K562 (cell line): ENCODE measurements around the gene CD68. TPM values are rescaled to one million over a fixed set of nuclear protein-coding genes. Genes with fewer than 3 reads are reported as not detected.

ENCODE experiments used
- ATAC-seq: fragments of 200-7000 bp; cut with Tn5 transposase; 3 replicates; pipeline ENCODE4 v1.9.1; 2020; ENCODE audit warnings: moderate library complexity
- BruUV-seq: library from RNA; stranded (reverse); fragments of 400-500 nt; replicated peaks from 2 replicates; lab custom pipeline; 2021; lab: Mats Ljungman, UMichigan
- CTCF ChIA-PET: fragments of 300-600 bp; formaldehyde crosslinking; extraction: SDS; loops from one replicate; lab custom pipeline; 2021; ENCODE audit warnings: low intra/inter-chr PET ratio; lab: Yijun Ruan, JAX
- POLR2A ChIA-PET: fragments of 300-600, 350-650 bp; sonication (Branson Sonifier 250); formaldehyde crosslinking; extraction: SDS; loops from one replicate; lab custom pipeline; 2021; ENCODE audit warnings: antibody characterized with exemption, inconsistent platforms; lab: Yijun Ruan, JAX
- DNase-seq, 4 experiments: peaks; one replicate each; pipeline versions ENCODE4 v3.0.0 to v3.0.0-alpha.2; 2011 to 2018; ENCODE audit warnings: low spot score in 3 of 4, mixed read lengths in 3 of 4; ENCODE audit errors: extremely low read depth in 1 of 4
- FAIRE-seq: peaks from 2 replicates; lab custom pipeline; 2011; peaks lifted over from hg19 to GRCh38; lab: Jason Lieb, UNC
- H2AFZ ChIP-seq: 2 replicates; pipeline ENCODE4 v1.6.0; 2011; ENCODE audit warnings: low read depth, low read length, control low read depth, inconsistent platforms
- H3K27ac ChIP-seq: fragments of 200-600 bp; 3 replicates; pipeline ENCODE4 v1.8.0; 2011; ENCODE audit warnings: low read depth, mild to moderate bottlenecking, control low read depth, inconsistent platforms, low read length, moderate library complexity, mixed read lengths; ENCODE audit errors: extremely low read depth
- H3K27me3 ChIP-seq, 2 experiments: fragments of 300-600 bp in 1 of 2; 2 replicates in 1 of 2; 3 replicates in 1 of 2; pipeline versions ENCODE4 v1.6.0 to v1.8.0; 2011; ENCODE audit warnings: inconsistent platforms in 2 of 2, low read length in 2 of 2, mild to moderate bottlenecking in 1 of 2, mixed read lengths in 1 of 2, moderate library complexity in 1 of 2; ENCODE audit not compliant: control insufficient read depth in 2 of 2, insufficient read depth in 2 of 2
- H3K36me3 ChIP-seq: fragments of 300-600 bp; 3 replicates; pipeline ENCODE4 v1.8.0; 2011; ENCODE audit warnings: mild to moderate bottlenecking, low read length, inconsistent platforms; ENCODE audit not compliant: control insufficient read depth, insufficient read depth
- H3K4me1 ChIP-seq, 2 experiments: fragments of 200-600 bp in 1 of 2; replicated peaks in 1 of 2; 2 replicates in 1 of 2; 3 replicates in 1 of 2; pipeline versions ENCODE4 v1.5.1 to v1.8.0; 2011; ENCODE audit warnings: inconsistent platforms in 2 of 2, low read length in 2 of 2, mild to moderate bottlenecking in 1 of 2, mixed read lengths in 1 of 2, moderate library complexity in 1 of 2; ENCODE audit not compliant: control insufficient read depth in 2 of 2, insufficient read depth in 2 of 2
- H3K4me2 ChIP-seq: 2 replicates; pipeline ENCODE4 v1.6.1; 2011; ENCODE audit warnings: low read length, control low read depth, inconsistent platforms, mixed read lengths; ENCODE audit not compliant: insufficient read depth
- H3K4me3 ChIP-seq: fragments of 200-600 bp; sonication (generic), shearing (Covaris generic); 2 replicates; pipeline ENCODE4 v1.5.1; 2016; ENCODE audit warnings: control low read depth, inconsistent platforms
- H3K79me2 ChIP-seq: fragments of 200-600 bp; 3 replicates; pipeline ENCODE4 v1.8.0; 2011; ENCODE audit warnings: low read length, inconsistent platforms; ENCODE audit not compliant: control insufficient read depth, insufficient read depth
- H3K9ac ChIP-seq, 2 experiments: 2 replicates each; pipeline versions ENCODE4 v1.6.0 to v1.6.1; 2011; ENCODE audit warnings: low read depth in 2 of 2, low read length in 2 of 2, control low read depth in 1 of 2, inconsistent platforms in 1 of 2, mild to moderate bottlenecking in 1 of 2, mixed read lengths in 1 of 2; ENCODE audit not compliant: insufficient read depth in 1 of 2
- H3K9me1 ChIP-seq: one replicate; pipeline ENCODE4 v1.6.0; 2011; ENCODE audit warnings: inconsistent platforms, mild to moderate bottlenecking, low read length, moderate library complexity; ENCODE audit not compliant: control insufficient read depth, insufficient read depth
- H3K9me3 ChIP-seq: replicated peaks from 2 replicates; pipeline ENCODE4 v1.5.1; 2011; ENCODE audit warnings: low read depth, low read length, inconsistent platforms; ENCODE audit not compliant: control insufficient read depth, insufficient read depth
- H4K20me1 ChIP-seq: replicated peaks from 2 replicates; pipeline ENCODE4 v1.6.1; 2011; ENCODE audit warnings: low read length, inconsistent platforms, mixed read lengths; ENCODE audit not compliant: control insufficient read depth, insufficient read depth
- C11orf30 ChIP-seq: fragments of 450-650 bp; IDR thresholded peaks from 2 replicates; pipeline ENCODE4 v1.6.1; 2016; ENCODE audit warnings: low read depth, mild to moderate bottlenecking
- CEBPG ChIP-seq, 3 experiments: fragments of 200-800 bp in 1 of 3; sonication (Bioruptor generic) in 1 of 3; sonication (generic) in 1 of 3; formaldehyde crosslinking in 1 of 3; IDR thresholded peaks in 2 of 3; conservative IDR thresholded peaks in 1 of 3; 2 replicates each; pipeline versions ENCODE4 v1.6.1 to v1.8.0; 2016 to 2022; ENCODE audit warnings: missing compliant biosample characterization in 2 of 3, missing genetic modification characterization in 2 of 3, mild to moderate bottlenecking in 1 of 3, missing genetic modification reagents in 1 of 3
- DACH1 ChIP-seq: fragments of 450-650 bp; IDR thresholded peaks from 2 replicates; pipeline ENCODE4 v1.6.1; 2018; ENCODE audit not compliant: partially characterized antibody
- KHSRP ChIP-seq: fragments of 450-650 bp; IDR thresholded peaks from 2 replicates; pipeline ENCODE4 v1.6.1; 2017
- MTA1 ChIP-seq: fragments of 450-650 bp; IDR thresholded peaks from 2 replicates; pipeline ENCODE4 v1.6.1; 2017; ENCODE audit warnings: borderline replicate concordance
- NCOR1 ChIP-seq: fragments of 450-650 bp; IDR thresholded peaks from 2 replicates; pipeline ENCODE4 v1.6.1; 2016; ENCODE audit warnings: mild to moderate bottlenecking, moderate library complexity
- PKNOX1 ChIP-seq: fragments of 450-650 bp; IDR thresholded peaks from 2 replicates; pipeline ENCODE4 v1.6.1; 2016
- POLR2B ChIP-seq: fragments of 450-650 bp; IDR thresholded peaks from 2 replicates; pipeline ENCODE4 v1.6.1; 2018; ENCODE audit warnings: low read depth; ENCODE audit not compliant: partially characterized antibody
- RBM22 ChIP-seq: fragments of 200-400 bp; formaldehyde crosslinking; IDR thresholded peaks from 2 replicates; pipeline ENCODE4 v1.6.1; 2018; ENCODE audit warnings: low read length, low read depth; ENCODE audit not compliant: poor library complexity, severe bottlenecking
- THRB ChIP-seq: fragments of 450-650 bp; formaldehyde crosslinking; conservative IDR thresholded peaks from 2 replicates; pipeline ENCODE4 v1.4.0; 2022; ENCODE audit warnings: mild to moderate bottlenecking, missing genetic modification characterization
- ZEB2 ChIP-seq: fragments of 450-650 bp; IDR thresholded peaks from 2 replicates; pipeline ENCODE4 v1.6.1; 2016
- ZKSCAN1 ChIP-seq: fragments of 150-350 bp; IDR thresholded peaks from 2 replicates; pipeline ENCODE4 v1.6.1; 2016; ENCODE audit warnings: low read depth, low read length
- ZNF436 ChIP-seq: fragments of 250-450, 450-650 bp; sonication (Bioruptor Pico); formaldehyde crosslinking; IDR thresholded peaks from 2 replicates; pipeline ENCODE4 v1.7.0; 2020; ENCODE audit warnings: mild to moderate bottlenecking
- ZNF561 ChIP-seq: fragments of 450-650 bp; formaldehyde crosslinking; conservative IDR thresholded peaks from 2 replicates; pipeline ENCODE4 v1.4.0; 2020; ENCODE audit warnings: mild to moderate bottlenecking, moderate library complexity
- WGBS: fragments of 100-300 bp; shearing (Covaris generic); methylation state at CpG from one replicate; pipeline ENCODE4 v1.1.6; 2016; ENCODE audit warnings: low coverage, mixed read lengths; ENCODE audit not compliant: insufficient coverage; ENCODE audit errors: missing lambda C conversion rate; 5-methylcytosine and 5-hydroxymethylcytosine counted together
- in situ Hi-C: fragments of 300-500 bp; cut with MboI; formaldehyde crosslinking; loops from 4 replicates; pipeline ENCODE4 v1.15.0; 2018; ENCODE audit warnings: inconsistent platforms, mixed read lengths
- intact Hi-C: fragments of 100-400 bp; cut with micrococcal nuclease; formaldehyde crosslinking; loops from 2 replicates; pipeline ENCODE4 v1.14.2; 2022
- polyA plus RNA-seq, 8 experiments: library from polyadenylated mRNA; depleted of rRNA in 4 of 8; stranded (reverse) in 5 of 8; unstranded in 3 of 8; fragments of >200 nt; fragmentation: Nextera tagmentation in 2 of 8; fragmentation: Illumina TruSeq in 1 of 8; extraction: Ambion mirVana in 2 of 8; extraction: Trizol in 1 of 8; gene quantifications; 2 replicates each; pipeline versions ENCODE4 v1.2.1 to v1.2.3, GENCODE V29; 2011 to 2014; ENCODE audit warnings: inconsistent platforms in 1 of 8, missing spikeins in 1 of 8
- total RNA-seq, 7 experiments: library from RNA; depleted of rRNA in 6 of 7; stranded (reverse); fragments of >200 nt in 6 of 7; fragmentation: Illumina TruSeq in 2 of 7; extraction: Trizol in 2 of 7; gene quantifications; 2 replicates each; pipeline versions ENCODE4 v1.2.1 to v1.2.3, GENCODE V29; 2011 to 2021; ENCODE audit warnings: low replicate concordance in 1 of 7
- TF ChIP-seq, protein P1 (sequence below): fragments of 250-450 bp; sonication (Bioruptor Pico); IDR thresholded peaks from 2 replicates; pipeline ENCODE4 v1.8.0; 2021; ENCODE audit warnings: borderline replicate concordance, mild to moderate bottlenecking, moderate library complexity; ENCODE audit not compliant: poor library complexity, severe bottlenecking
- TF ChIP-seq, protein P2 (sequence below): fragments of 250-450 bp; sonication (Bioruptor Pico); IDR thresholded peaks from 2 replicates; pipeline ENCODE4 v1.8.0; 2021; ENCODE audit warnings: moderate library complexity, mild to moderate bottlenecking, inconsistent platforms
- TF ChIP-seq, protein P3 (sequence below): fragments of 250-450 bp; sonication (Bioruptor Pico); IDR thresholded peaks from 2 replicates; pipeline ENCODE4 v1.8.0; 2021; ENCODE audit warnings: mild to moderate bottlenecking, moderate library complexity

CD68 gene
- total and polyA plus RNA-seq, 9 of the 15 experiments (the other 6 are each of a cell fraction or from before 2014, with no cell fraction given): 28.2 to 89.8 (median 37.7) TPM

- TF ChIP-seq, protein P1, sequence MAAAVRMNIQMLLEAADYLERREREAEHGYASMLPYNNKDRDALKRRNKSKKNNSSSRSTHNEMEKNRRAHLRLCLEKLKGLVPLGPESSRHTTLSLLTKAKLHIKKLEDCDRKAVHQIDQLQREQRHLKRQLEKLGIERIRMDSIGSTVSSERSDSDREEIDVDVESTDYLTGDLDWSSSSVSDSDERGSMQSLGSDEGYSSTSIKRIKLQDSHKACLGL: no peak
- TF ChIP-seq, protein P2, sequence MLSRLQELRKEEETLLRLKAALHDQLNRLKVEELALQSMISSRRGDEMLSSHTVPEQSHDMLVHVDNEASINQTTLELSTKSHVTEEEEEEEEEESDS: no peak
- no peak for TF ChIP-seq ZNF436 (CRISPR knock-in tag)
- TF ChIP-seq PKNOX1: no peak
These were observed 38.3 kb upstream of the CD68 start (continued) for GRCh38 chr17:7541074-7541621.

- BruUV-seq: no TSS peak
- H3K9me3 ChIP-seq: no peaks in the 10 kb centered on the region
- no peak for DNase-seq
- no peaks in the 10 kb centered on the region for H3K9me1 ChIP-seq
- no peak overlapping the region for H3K27ac ChIP-seq
- H3K4me3 ChIP-seq: no peak overlapping the region
- no peak for FAIRE-seq
- POLR2A ChIA-PET: interaction anchor here (1.3 kb wide), 1 partner anchor 10 kb away, joined by 3 read pairs; no protein-coding TSS in a partner anchor
- H4K20me1 ChIP-seq: no peaks in the 10 kb centered on the region
- no peaks in the 10 kb centered on the region for H3K36me3 ChIP-seq
- no peak for TF ChIP-seq ZKSCAN1
- no peak for TF ChIP-seq THRB (CRISPR knock-in tag)
- no peak for TF ChIP-seq POLR2B
- no peak for TF ChIP-seq NCOR1
- TF ChIP-seq ZEB2: no peak
- no peak for TF ChIP-seq MTA1
- TF ChIP-seq DACH1: no peak
- TF ChIP-seq C11orf30: no peak
- no peak for TF ChIP-seq RBM22
- no peak for TF ChIP-seq KHSRP
- no peak for TF ChIP-seq CEBPG (CRISPR knock-in tag; IDR thresholded peaks at IDR 0.05)
- TF ChIP-seq CEBPG (tag; conservative IDR thresholded peaks at IDR 0.05 in 1 of 2, IDR thresholded peaks at IDR 0.05 in 1 of 2): no peak
- TF ChIP-seq, protein P3, sequence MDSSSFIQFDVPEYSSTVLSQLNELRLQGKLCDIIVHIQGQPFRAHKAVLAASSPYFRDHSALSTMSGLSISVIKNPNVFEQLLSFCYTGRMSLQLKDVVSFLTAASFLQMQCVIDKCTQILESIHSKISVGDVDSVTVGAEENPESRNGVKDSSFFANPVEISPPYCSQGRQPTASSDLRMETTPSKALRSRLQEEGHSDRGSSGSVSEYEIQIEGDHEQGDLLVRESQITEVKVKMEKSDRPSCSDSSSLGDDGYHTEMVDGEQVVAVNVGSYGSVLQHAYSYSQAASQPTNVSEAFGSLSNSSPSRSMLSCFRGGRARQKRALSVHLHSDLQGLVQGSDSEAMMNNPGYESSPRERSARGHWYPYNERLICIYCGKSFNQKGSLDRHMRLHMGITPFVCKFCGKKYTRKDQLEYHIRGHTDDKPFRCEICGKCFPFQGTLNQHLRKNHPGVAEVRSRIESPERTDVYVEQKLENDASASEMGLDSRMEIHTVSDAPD: no peak
- no peak for TF ChIP-seq ZNF561 (CRISPR knock-in tag)
- H3K27me3 ChIP-seq: no peaks in the 10 kb centered on the region
- H2AFZ ChIP-seq: no peak overlapping the region
- WGBS: 60% methylated on average over 5 of the region's 6 CpGs
- no peak for ATAC-seq
- intact Hi-C loops (no loop called here), in situ Hi-C loops (no loop called here)
- no peak overlapping the region for H3K9ac ChIP-seq
- H3K4me2 ChIP-seq: no peak overlapping the region
- no peaks in the 10 kb centered on the region for H3K79me2 ChIP-seq
- H3K4me1 ChIP-seq: peaks cover 4 to 19% of the 10 kb centered on the region in 2 experiments; a peak in 3 of 5 replicates
- CTCF ChIA-PET: no interaction called here
These were observed 34.5 kb upstream of the CD68 start for GRCh38 chr17:7544911-7545310.
